NCI-H1048 (cell line): Measurements from ENCODE around the gene CDK11B.
"Not testable (repeated sequence)": the region's sequence is repeated elsewhere in the genome, so short reads cannot be mapped to it uniquely, and the experiment has no call there.

Experiments used
- DNase-seq: peaks from one replicate; lab custom pipeline; 2025; lab: John Stamatoyannopoulos, UW

CDK11B gene

DNA sequence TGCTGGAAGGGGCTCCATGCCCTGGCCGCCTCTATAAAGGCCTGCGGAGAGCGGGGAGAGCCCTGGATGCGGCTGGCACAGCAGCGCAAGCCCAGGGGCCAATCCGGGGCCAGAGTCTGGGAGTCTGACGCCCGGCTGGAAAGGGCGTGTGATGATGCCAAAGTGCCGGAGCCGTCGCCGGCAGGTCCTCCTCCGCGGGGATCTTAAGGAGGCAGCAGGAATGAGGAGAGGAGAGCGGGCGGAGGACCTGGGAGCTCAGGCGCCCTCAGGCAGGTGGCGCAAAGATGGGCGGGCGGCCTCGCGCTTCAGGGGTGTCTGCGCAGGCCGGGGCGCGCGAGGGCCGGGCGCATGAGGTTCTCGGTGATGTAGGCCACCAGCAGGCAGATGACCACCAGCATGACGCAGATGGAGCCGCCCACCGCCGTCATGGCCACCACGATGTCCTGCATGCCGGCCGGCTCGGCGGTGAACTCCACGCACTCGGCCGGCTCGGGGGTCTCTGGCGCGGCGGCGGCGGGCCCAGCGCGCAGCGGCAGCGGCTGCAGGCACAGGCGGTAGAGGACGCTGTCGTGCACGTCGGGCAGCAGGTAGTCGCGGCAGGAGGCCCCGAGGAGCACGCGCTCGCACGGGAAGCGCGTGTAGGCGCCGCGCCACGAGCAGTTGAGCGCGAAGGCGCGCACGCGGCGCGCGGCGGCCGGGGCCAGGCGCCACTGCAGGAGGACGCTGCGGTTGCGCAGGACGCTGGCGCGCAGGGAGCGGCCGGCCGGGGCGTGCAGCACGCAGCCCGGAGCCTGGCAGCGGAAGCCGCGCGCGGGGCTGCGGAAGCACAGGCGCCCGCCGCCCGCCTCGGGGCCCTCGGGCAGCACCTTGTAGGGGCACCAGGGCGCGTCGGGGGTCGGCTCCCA, 59.5 kb downstream of the CDK11B start:
- no peak for DNase-seq

DNA sequence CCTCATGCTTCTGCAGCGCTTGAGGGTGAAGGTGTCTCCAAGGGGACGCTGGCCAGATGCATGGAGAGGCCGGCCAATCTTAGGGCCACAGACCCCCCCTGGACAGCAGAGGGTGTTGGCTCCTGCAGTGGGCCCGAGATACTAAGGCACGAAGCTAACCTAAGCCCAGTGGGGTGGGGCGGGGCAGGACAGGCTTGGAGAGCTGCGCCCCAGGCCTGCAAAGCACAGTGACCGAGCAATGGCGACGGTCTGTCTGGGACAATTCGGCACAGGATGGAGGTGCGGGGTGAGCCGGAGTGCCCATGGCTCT, 60.1 kb downstream of the CDK11B start:
- no peak for DNase-seq

DNA sequence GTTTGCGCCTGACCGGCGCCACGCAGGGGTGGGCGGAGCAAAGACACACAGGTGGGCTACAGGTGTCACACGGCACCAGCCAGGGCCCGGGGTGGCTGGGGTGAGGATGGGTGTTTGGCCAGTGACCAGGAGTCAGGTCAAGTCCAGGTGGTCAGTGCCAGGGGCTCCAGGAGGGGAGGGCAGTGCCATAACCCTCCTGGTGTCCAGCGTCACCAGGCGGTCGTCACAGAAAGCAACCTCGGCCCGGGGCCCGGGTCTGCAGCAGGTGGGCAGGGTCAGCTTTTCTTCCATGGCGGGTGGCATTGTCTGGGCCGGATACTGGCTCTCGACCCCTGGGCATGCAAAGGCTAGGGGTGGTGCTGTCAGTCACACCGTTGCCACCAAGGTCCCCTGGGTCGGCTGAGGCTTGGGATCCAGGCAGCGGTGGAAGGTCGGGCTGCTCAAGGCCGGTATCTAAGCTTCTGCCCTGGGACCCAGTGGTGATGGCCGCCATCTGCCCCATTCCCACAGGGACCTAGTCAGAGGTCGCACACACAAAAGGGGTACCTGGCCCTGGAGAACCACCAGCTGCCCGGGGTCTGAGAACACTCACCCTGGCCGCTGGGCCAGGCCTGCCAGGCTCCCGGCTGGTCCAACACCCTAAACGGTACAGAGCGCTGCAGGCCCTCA, 60.6 kb downstream of the CDK11B start:
- DNase-seq: no peak

DNA sequence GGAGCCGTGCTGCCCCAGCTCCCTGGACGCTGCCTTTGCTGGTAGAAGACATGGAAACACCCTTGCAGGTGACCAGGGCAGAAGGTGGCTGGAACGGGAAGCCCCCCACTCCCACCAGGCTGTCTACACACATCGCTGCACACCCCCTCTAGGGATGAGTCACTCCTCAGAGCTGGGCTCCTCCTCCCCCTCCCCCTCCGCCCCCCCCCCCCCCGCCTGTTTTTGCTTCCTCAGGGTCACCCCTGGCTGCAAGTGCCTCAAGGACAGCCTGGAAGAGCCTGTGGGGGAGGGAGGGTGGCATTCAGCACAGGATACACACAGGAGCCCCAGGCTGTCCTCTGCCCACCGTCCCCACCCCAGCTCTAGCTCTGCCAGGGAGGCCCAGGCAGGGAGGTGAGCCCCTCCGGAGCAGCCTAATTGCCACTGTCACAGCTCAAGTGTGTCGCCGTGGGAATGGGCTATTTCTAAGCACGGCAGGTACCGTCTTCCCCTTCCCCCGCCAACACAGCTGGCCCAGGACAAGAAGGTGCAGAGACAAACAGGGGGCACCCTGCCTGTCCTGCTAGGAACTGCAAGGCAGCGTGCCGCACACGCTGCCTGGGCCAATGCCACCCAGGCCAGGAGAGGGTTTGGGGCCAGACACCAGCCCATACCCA, 61.4 kb downstream of the CDK11B start:
- DNase-seq: no peak

DNA sequence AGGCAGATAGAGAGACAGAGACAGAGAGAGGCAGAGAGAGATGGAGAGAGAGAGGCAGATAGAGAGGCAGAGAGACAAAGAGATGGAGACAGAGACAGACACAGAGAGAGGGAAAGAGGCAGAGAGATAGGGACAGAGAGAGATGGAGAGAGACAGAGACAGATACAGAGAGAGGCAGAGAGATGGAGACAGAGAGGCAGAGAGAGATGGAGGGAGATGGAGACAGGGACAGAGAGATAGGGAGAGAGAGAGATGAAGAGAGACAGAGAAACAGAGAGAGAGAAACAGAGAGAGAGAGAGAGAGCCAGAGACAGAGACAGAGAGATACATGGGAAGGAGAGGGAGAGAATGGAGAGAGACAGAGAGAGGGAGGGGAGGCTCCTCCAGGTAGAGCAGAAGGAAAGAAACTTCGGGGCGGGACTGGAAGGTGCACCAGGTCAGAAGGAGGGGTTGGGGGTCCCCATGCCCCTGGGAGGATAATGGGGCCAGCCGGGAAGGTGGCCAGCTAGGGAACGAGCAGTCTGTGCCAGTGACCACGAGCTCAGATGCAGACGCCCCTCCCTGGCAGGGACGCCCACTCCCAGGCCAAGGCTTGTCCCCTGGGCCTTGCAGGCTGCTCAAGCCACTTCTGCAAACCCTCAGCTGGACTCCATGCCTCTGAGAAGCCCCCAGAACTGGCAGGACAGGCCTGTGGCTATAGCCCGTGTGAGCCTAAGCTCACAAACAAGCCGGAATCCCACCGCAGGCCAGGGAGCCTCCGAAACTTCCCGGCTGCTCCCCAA, 62.1 kb downstream of the CDK11B start:
- no peak for DNase-seq

DNA sequence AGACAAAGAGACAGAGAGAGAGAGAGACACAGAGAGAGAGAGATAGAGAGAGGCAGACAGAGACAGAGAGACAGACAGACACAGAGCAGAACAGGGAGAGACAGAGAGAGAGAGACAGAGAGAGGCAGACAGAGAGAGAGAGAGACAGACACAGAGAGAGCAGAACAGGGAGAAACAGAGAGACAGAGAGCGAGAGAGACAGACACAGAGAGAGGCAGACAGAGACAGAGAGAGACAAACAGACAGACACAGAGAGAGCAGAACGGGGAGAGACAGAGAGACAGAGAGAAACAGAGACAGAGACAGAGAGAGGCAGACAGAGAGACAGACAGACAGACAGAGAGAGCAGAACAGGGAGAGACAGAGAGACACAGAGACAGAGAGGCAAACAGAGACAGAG, 63.5 kb downstream of the CDK11B start:
- DNase-seq: not testable (repeated sequence)

DNA sequence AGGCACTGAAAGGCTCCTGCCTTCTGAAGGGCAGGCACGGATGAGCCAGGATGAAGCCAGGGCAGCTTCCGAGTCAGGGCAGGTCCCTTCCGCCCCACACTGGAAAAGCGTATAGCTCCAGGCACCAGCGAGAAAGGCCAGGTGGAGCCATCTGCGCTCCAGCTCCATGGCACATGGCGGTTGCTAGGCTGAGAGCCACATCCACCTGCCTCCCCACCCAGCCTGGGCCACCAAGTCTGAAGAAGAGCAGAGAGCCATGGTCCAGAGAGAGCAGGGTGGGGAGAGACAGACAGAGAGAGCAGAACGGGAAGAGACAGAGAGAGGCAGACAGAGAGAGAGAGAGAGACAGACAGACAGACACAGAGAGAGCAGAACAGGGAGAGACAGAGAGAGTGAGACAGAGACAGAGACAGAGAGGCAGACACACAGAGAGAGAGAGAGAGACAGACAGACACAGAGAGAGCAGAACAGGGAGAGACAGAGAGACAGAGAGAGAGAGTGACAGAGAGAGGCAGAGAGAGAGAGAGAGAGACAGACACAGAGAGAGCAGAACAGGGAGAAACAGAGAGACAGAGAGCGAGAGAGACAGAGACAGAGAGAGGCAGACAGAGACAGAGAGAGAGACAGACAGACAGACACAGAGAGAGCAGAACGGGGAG, 64.1 kb downstream of the CDK11B start:
- no peak for DNase-seq

DNA sequence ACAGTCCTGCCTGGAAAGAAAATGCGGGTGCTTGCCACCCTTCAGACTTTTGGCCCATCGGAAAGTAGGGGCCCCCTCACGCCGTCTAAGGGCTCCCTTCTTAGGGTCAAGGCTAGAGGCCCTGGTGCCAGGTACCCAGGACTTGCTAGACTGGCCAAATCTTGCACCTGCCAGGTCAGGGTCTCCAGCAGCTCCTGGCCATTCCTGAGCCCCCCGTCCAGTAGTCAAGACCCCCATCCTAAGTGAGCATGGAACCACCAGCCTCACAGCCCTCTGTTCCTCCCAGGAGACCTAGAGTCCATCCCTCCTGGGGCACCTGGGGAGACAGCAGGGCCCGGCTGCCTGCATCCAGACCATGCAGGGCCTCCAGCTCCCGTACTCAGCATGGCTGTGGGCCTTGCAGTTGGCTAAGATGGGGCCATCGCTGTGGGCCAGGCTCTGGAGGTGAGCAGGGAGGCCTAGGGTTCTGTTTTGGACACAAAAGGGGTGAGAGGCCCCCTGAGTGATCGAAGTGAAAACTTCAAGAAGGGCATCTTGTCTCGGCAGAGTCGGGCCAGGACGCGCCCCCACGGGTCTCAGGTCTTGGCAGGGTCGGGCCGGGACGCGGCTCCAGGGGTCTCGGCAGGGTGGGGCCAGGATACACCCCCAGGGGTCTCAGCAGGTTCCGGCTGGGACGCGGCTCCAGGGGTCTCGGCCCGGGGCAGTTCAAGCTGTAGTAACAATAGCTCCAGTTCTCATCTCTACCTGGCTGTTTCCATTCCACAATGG, 64.8 kb downstream of the CDK11B start:
- no peak for DNase-seq

DNA sequence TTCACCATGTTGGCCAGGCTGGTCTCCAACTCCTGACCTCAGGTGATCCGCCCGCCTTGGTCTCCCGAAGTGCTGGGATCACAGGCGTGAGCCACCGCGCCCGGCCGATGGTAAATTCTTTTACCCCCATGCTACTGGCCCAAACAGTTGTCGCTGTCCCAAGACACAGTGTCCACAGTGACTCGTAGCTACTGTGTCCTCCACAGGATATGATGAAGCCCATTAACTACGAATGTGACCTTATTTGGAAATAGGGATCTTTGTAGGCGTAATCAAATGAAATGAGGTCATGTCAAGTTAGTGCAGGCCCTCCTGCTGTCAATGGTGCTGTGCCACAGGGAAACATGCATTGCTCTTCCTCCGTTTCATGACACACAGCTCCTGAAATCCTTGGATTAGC, 67.4 kb downstream of the CDK11B start:
- DNase-seq: no peak
